ENCODE measurements around the gene DMRTC2.

DMRTC2 gene

DNA sequence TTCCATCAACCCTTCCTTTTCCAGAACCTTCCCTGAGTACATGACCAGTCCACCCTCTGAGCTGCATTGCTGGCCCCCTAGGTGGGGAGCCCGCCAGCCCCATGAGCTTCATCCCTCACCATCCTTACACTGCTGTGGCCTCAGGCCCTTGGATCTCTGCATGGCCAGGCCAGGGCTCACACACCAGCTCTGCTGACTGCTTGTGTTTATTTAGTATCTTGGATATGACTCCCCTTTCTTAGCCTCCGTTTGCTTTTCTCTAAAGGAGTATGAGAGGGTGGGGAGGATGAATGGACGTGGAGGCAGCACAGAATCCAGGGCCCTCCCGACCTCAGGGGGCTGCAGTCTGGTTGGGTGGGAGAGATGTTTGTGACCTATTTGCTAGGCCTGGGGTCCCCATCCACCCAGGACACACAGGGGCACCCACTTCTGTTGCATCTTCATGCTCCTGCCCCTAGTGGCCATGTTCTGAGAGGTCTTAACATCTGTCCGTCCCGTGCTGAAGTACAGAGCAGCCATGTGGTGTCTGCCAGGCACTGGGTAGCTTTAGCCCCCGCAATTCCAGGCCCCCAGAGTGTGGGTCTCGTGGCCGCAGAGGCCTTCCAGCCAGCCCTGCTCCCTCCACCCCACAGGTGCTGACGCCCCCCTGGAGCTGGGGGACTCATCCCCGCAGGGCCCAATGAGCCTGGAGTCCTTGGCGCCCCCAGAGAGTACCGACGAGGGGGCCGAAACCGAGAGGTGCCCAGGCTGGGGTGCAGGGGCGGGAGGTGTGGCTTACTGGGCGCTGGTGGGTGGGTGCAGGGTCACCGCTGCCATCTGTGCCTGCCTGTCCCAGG lies 51.1 kb downstream of the DMRTC2 start:
- DNase-seq (ENCODE audit: insufficient read length) = no peak
- TF ChIP-seq POLR2A (IDR thresholded peaks at IDR 0.05; ENCODE audit: low read depth, low read length) (no peak), TAF1 (IDR thresholded peaks at IDR 0.05; ENCODE audit: borderline replicate concordance, low read depth, low read length) (no peak), POLR2AphosphoS5 (IDR thresholded peaks at IDR 0.05; ENCODE audit: low read depth, low read length) (no peak)
- FAIRE-seq = no peak

DNA sequence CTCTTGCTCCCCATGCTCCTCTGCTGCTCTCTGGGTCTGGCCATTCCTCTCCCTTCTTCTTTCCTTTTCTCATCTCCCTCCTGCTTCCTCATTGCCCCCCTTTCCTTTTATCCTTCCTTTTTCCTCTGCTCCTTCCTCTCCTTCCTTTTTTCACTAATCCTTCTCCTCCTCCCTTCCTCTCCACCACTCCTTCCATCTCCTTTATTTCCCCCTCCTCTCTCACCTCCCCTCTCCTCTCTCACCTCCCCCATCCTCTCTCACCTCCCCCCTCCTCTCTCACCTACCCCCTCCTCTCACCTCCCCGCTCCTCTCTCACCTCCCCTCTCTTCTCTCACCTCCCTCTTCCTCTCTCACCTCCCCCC lies 51.7 kb downstream of the DMRTC2 start:
- DNase-seq (ENCODE audit: insufficient read length) (no peak), FAIRE-seq (no peak)
- no peak for TF ChIP-seq TAF1 (IDR thresholded peaks at IDR 0.05; ENCODE audit: borderline replicate concordance, low read depth, low read length)
- TF ChIP-seq POLR2A (IDR thresholded peaks at IDR 0.05; ENCODE audit: low read depth, low read length) = no peak
- TF ChIP-seq POLR2AphosphoS5 (IDR thresholded peaks at IDR 0.05; ENCODE audit: low read depth, low read length) = no peak

DNA sequence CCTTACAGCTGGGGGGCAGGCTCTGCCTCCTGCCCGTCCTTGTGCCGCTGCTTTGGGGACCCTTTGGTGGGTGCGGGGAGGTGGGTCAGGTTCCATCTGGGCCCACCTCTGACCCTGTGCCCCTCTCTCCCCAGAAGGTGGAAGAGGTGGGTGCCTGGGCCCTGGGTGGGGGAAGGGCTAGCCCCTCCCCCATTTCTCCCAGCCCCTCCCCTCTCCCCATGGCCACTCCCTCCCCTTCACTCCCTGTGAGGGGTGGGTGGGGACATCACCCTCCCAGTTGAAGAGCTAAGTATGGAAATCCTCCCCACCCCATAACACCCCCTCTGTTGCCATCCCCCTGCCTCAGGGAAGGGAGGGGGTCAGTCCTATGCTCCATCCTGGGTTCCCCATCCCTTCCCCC lies 52.3 kb downstream of the DMRTC2 start:
- FAIRE-seq = no peak
- TF ChIP-seq POLR2A (IDR thresholded peaks at IDR 0.05; ENCODE audit: low read depth, low read length) (no peak), POLR2AphosphoS5 (IDR thresholded peaks at IDR 0.05; ENCODE audit: low read depth, low read length) (no peak), TAF1 (IDR thresholded peaks at IDR 0.05; ENCODE audit: borderline replicate concordance, low read depth, low read length) (no peak)

DNA sequence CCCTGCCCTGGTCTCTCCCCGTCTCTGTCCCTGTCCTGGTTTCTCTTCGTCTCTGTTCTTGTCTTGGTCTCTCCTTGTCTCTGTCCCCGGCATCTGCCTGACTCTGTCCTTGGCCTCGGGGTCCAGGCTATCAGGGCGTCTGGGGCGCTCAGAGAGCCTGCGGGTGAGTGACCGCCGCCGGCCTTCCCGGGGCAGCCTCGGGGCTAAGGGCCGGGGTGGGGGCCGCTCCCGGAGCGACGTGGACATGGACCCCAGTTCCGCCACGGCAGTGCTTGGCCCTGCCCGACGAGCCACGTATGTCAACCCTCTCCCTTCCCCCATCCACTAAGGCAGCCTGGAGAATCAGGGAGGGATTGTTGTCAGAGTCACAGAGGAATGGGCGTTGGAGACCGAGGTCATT lies 53.0 kb downstream of the DMRTC2 start:
- DNase-seq (ENCODE audit: insufficient read length) (no peak), FAIRE-seq (no peak)
- no peak for TF ChIP-seq TAF1 (IDR thresholded peaks at IDR 0.05; ENCODE audit: borderline replicate concordance, low read depth, low read length)
- TF ChIP-seq POLR2AphosphoS5 (IDR thresholded peaks at IDR 0.05; ENCODE audit: low read depth, low read length) = no peak
- no peak for TF ChIP-seq POLR2A (IDR thresholded peaks at IDR 0.05; ENCODE audit: low read depth, low read length)

More for the DNA sequence above, 52.3 kb downstream of the DMRTC2 start:
- no peak for DNase-seq (ENCODE audit: insufficient read length)

DNA sequence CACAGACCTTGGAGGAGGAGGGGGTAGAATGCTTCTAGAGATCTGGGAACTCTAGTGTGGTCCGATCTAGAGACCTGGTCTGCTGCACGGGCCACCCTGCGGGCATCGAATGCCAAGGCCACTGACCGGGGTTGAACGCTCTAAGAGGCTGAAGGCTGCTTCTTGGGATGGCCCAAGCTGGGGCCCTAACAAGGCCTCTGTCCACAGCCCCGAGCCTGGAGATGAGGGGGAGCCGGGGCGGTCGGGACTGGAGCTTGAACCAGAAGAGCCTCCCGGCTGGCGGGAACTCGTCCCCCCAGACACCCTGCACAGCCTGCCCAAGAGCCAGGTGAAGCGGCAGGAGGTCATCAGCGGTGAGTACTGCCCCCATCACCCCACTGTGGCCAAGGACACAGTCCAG lies 53.4 kb downstream of the DMRTC2 start:
- TF ChIP-seq TAF1 (IDR thresholded peaks at IDR 0.05; ENCODE audit: borderline replicate concordance, low read depth, low read length) (no peak), POLR2AphosphoS5 (IDR thresholded peaks at IDR 0.05; ENCODE audit: low read depth, low read length) (no peak), POLR2A (IDR thresholded peaks at IDR 0.05; ENCODE audit: low read depth, low read length) (no peak)
- DNase-seq (ENCODE audit: insufficient read length) (no peak), FAIRE-seq (no peak)
